Measurements from ENCODE around the gene LCE3D.

The LCE3D gene

DNA sequence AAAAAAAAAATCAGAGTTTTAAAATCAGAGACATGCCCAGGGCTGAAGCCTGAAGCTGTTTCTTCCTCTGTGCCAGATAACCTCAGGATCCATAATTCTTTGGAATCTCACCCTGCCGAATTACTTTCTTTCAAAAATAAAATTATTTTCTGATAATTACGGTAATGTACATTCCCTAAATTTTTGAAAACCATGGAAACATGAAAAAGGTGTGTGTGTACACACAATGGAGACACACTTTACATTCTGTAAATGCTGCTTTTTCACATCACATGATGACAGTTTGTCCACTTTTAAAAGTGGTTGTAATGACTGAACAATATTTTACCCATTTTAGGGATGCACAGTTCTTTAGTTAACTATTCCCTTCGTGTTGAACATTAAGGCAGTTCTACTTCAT is 44.5 kb downstream of the LCE3D start:
- Histone ChIP-seq H3K27me3 (ENCODE audit: control insufficient read depth in 5 of 5, insufficient read depth in 4 of 5, low read length in 5 of 5) (peaks cover 0 to 2% (median 0%) of the 10 kb centered on the region in 5 donors), H3K9ac (ENCODE audit: low read length in 5 of 5) (no peak overlapping the region), H3K4me1 (ENCODE audit: control insufficient read depth in 5 of 5, insufficient read depth in 5 of 5, low read length in 5 of 5) (no peaks in the 10 kb centered on the region), H3K4me3 (ENCODE audit: low read depth in 1 of 5, low read length in 5 of 5) (no peak overlapping the region), H3K27ac (ENCODE audit: low read depth, low read length) (no peak overlapping the region), H3K9me3 (ENCODE audit: control insufficient read depth in 5 of 5, low read length in 5 of 5) (peaks cover 0 to 4% (median 0%) of the 10 kb centered on the region in 5 donors), H3K36me3 (ENCODE audit: control insufficient read depth in 5 of 5, insufficient read depth in 5 of 5, low read length in 5 of 5) (no peaks in the 10 kb centered on the region)

GRCh38 chr1:152533327-152533938 is 46.9 kb downstream of the LCE3D start:
- H3K4me3 ChIP-seq (ENCODE audit: low read depth in 1 of 5, low read length in 5 of 5), result no peak overlapping the region
- H3K9ac ChIP-seq (ENCODE audit: low read length in 5 of 5), result no peak overlapping the region
- H3K36me3 ChIP-seq (ENCODE audit: control insufficient read depth in 5 of 5, insufficient read depth in 5 of 5, low read length in 5 of 5), result no peaks in the 10 kb centered on the region
- no peak overlapping the region for H3K27ac ChIP-seq (ENCODE audit: low read depth, low read length)
- peaks cover 0 to 4% (median 0%) of the 10 kb centered on the region in 5 donors for H3K9me3 ChIP-seq (ENCODE audit: control insufficient read depth in 5 of 5, low read length in 5 of 5)
- no peaks in the 10 kb centered on the region for H3K4me1 ChIP-seq (ENCODE audit: control insufficient read depth in 5 of 5, insufficient read depth in 5 of 5, low read length in 5 of 5)
- H3K27me3 ChIP-seq (ENCODE audit: control insufficient read depth in 5 of 5, insufficient read depth in 4 of 5, low read length in 5 of 5), result peaks cover 0 to 2% (median 0%) of the 10 kb centered on the region in 5 donors

Measured in subcutaneous abdominal adipose tissue (tissue), 5 donors.